ENCODE measurements around the gene SCRN1. TPM values are rescaled to one million over a fixed set of nuclear protein-coding genes. Genes with fewer than 3 reads are reported as not detected.

The SCRN1 gene
- total and polyA plus RNA-seq, 2 experiments from 2014 or later = 15.2 to 66.7 TPM

DNA sequence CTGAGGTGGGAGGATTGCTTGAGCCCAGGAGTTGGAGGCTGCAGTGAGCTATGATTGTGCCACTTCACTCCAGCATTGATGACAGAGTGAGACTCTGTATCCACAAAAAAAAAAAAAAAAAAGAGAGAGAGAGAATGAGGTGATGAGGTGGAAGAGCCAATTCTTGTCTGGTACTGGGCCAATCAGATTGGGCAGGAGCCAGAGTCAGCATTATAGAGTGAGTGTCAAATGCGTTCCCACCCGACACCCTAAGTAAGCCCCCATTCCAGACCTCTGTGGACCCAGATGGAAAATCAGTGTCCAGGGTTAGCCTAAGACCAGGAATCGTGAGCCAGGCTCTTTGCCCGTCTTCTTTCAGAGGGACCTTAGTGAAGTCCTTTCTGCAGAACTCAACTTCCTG, 99.3 kb downstream of the SCRN1 start (continued):
- TF ChIP-seq, protein P1, sequence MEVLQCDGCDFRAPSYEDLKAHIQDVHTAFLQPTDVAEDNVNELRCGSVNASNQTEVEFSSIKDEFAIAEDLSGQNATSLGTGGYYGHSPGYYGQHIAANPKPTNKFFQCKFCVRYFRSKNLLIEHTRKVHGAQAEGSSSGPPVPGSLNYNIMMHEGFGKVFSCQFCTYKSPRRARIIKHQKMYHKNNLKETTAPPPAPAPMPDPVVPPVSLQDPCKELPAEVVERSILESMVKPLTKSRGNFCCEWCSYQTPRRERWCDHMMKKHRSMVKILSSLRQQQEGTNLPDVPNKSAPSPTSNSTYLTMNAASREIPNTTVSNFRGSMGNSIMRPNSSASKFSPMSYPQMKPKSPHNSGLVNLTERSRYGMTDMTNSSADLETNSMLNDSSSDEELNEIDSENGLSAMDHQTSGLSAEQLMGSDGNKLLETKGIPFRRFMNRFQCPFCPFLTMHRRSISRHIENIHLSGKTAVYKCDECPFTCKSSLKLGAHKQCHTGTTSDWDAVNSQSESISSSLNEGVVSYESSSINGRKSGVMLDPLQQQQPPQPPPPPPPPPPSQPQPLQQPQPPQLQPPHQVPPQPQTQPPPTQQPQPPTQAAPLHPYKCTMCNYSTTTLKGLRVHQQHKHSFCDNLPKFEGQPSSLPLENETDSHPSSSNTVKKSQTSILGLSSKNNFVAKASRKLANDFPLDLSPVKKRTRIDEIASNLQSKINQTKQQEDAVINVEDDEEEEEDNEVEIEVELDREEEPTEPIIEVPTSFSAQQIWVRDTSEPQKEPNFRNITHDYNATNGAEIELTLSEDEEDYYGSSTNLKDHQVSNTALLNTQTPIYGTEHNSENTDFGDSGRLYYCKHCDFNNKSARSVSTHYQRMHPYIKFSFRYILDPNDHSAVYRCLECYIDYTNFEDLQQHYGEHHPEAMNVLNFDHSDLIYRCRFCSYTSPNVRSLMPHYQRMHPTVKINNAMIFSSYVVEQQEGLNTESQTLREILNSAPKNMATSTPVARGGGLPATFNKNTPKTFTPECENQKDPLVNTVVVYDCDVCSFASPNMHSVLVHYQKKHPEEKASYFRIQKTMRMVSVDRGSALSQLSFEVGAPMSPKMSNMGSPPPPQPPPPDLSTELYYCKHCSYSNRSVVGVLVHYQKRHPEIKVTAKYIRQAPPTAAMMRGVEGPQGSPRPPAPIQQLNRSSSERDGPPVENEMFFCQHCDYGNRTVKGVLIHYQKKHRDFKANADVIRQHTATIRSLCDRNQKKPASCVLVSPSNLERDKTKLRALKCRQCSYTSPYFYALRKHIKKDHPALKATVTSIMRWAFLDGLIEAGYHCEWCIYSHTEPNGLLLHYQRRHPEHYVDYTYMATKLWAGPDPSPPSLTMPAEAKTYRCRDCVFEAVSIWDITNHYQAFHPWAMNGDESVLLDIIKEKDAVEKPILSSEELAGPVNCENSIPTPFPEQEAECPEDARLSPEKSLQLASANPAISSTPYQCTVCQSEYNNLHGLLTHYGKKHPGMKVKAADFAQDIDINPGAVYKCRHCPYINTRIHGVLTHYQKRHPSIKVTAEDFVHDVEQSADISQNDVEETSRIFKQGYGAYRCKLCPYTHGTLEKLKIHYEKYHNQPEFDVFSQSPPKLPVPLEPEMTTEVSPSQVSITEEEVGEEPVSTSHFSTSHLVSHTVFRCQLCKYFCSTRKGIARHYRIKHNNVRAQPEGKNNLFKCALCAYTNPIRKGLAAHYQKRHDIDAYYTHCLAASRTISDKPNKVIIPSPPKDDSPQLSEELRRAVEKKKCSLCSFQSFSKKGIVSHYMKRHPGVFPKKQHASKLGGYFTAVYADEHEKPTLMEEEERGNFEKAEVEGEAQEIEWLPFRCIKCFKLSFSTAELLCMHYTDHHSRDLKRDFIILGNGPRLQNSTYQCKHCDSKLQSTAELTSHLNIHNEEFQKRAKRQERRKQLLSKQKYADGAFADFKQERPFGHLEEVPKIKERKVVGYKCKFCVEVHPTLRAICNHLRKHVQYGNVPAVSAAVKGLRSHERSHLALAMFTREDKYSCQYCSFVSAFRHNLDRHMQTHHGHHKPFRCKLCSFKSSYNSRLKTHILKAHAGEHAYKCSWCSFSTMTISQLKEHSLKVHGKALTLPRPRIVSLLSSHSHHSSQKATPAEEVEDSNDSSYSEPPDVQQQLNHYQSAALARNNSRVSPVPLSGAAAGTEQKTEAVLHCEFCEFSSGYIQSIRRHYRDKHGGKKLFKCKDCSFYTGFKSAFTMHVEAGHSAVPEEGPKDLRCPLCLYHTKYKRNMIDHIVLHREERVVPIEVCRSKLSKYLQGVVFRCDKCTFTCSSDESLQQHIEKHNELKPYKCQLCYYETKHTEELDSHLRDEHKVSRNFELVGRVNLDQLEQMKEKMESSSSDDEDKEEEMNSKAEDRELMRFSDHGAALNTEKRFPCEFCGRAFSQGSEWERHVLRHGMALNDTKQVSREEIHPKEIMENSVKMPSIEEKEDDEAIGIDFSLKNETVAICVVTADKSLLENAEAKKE (CRISPR knock-in tag; IDR thresholded peaks at IDR 0.05) = no peak
- no peak for TF ChIP-seq ETS1 (IDR thresholded peaks at IDR 0.05)

GRCh38 chr7:29889288-29889687, 100.3 kb downstream of the SCRN1 start:
- ATAC-seq = no peak
- H3K27me3 Mint-ChIP-seq (ENCODE audit: insufficient read depth, low read depth, poor library complexity) = peaks cover 4% of the 10 kb centered on the region
- H3K4me1 Mint-ChIP-seq = peaks cover 11% of the 10 kb centered on the region; the same call in 2 of the 3 replicates
- peaks cover 5% of the 10 kb centered on the region; the same call in 1 of the 2 replicates for H3K36me3 ChIP-seq (ENCODE audit: insufficient read depth)
- no peaks in the 10 kb centered on the region for H3F3A ChIP-seq (replicated peaks; ENCODE audit: low read depth)
- peaks cover 7% of the 10 kb centered on the region; the same call in 1 of the 2 replicates for H3K79me2 ChIP-seq (replicated peaks; ENCODE audit: insufficient read depth)
- peaks cover 6% of the 10 kb centered on the region for H3K36me3 Mint-ChIP-seq (ENCODE audit: low read depth)
- no peak overlapping the region for H3K4me3 Mint-ChIP-seq
- H4K20me1 ChIP-seq (replicated peaks; ENCODE audit: insufficient read depth) = no peaks in the 10 kb centered on the region
- H3K9me3 Mint-ChIP-seq = no peaks in the 10 kb centered on the region
- no peak overlapping the region for H3K27ac Mint-ChIP-seq
- H2AFZ ChIP-seq = no peak overlapping the region
- no peak overlapping the region for H3K4me3 ChIP-seq
- no peak overlapping the region for H3K4me2 ChIP-seq
- H3K27me3 ChIP-seq (ENCODE audit: insufficient read depth) = no peaks in the 10 kb centered on the region
- H3K9me2 ChIP-seq (ENCODE audit: insufficient read depth) = no peaks in the 10 kb centered on the region
- H3K27ac ChIP-seq (ENCODE audit: low read depth) = no peak overlapping the region
- DNase-seq (ENCODE audit: low spot score) = no peak
- peaks cover 3% of the 10 kb centered on the region for H3K4me1 ChIP-seq (ENCODE audit: insufficient read depth)
- TF ChIP-seq NANOG (IDR thresholded peaks at IDR 0.05; ENCODE audit: borderline replicate concordance) (no peak), ETS1 (IDR thresholded peaks at IDR 0.05) (no peak), EZH2 (IDR thresholded peaks at IDR 0.05; ENCODE audit: low read depth, unreplicated experiment) (no peak), POLR2AphosphoS5 (IDR thresholded peaks at IDR 0.05; ENCODE audit: low read depth) (no peak), JUNB (IDR thresholded peaks at IDR 0.05; ENCODE audit: unreplicated experiment) (no peak), STAT1 (IDR thresholded peaks at IDR 0.05; ENCODE audit: unreplicated experiment) (no peak), ZNF114 (CRISPR knock-in tag; IDR thresholded peaks at IDR 0.05) (no peak)
- TF ChIP-seq, protein P2, sequence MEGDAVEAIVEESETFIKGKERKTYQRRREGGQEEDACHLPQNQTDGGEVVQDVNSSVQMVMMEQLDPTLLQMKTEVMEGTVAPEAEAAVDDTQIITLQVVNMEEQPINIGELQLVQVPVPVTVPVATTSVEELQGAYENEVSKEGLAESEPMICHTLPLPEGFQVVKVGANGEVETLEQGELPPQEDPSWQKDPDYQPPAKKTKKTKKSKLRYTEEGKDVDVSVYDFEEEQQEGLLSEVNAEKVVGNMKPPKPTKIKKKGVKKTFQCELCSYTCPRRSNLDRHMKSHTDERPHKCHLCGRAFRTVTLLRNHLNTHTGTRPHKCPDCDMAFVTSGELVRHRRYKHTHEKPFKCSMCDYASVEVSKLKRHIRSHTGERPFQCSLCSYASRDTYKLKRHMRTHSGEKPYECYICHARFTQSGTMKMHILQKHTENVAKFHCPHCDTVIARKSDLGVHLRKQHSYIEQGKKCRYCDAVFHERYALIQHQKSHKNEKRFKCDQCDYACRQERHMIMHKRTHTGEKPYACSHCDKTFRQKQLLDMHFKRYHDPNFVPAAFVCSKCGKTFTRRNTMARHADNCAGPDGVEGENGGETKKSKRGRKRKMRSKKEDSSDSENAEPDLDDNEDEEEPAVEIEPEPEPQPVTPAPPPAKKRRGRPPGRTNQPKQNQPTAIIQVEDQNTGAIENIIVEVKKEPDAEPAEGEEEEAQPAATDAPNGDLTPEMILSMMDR (conservative IDR thresholded peaks at IDR 0.05; ENCODE audit: low read depth in 2 of 2) = no peak

Measured in GM23338 (cell line).